Measurements from ENCODE around the gene PCDH12.
"Not testable (repeated sequence)": the region's sequence is repeated elsewhere in the genome, so short reads cannot be mapped to it uniquely, and the experiment has no call there.

PCDH12 gene

DNA sequence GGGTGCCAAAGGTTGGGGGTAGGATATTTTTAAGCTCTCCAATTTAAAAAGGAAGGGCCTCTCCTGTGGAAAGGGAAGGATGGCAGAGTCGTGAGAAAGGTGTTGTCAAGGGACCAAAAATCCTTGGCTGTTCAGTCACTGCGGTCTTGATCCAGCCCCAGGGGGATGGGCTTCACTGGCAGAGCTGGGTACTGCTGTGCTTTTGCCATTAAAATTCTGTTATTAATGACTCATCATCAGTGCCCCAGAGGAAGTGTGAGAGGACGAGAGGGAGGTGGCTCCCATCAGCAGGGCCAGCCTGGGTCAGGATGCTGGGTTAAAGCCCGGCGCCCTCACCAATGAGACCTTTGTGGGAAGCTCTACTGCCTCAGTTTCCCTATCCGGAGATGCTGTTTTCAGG lies 16.7 kb downstream of the PCDH12 start:
- H3K4me3 Mint-ChIP-seq = no peak overlapping the region
- no peaks in the 10 kb centered on the region for H3K9me3 Mint-ChIP-seq
- no peaks in the 10 kb centered on the region for H3K27me3 Mint-ChIP-seq (ENCODE audit: low read depth)
- no peak for DNase-seq (ENCODE audit: low spot score)
- H3K27ac Mint-ChIP-seq = no peak overlapping the region
- peaks cover 15% of the 10 kb centered on the region for H3K36me3 Mint-ChIP-seq (ENCODE audit: low read depth)
- peaks cover 7% of the 10 kb centered on the region for H3K4me1 Mint-ChIP-seq (ENCODE audit: low read depth)

DNA sequence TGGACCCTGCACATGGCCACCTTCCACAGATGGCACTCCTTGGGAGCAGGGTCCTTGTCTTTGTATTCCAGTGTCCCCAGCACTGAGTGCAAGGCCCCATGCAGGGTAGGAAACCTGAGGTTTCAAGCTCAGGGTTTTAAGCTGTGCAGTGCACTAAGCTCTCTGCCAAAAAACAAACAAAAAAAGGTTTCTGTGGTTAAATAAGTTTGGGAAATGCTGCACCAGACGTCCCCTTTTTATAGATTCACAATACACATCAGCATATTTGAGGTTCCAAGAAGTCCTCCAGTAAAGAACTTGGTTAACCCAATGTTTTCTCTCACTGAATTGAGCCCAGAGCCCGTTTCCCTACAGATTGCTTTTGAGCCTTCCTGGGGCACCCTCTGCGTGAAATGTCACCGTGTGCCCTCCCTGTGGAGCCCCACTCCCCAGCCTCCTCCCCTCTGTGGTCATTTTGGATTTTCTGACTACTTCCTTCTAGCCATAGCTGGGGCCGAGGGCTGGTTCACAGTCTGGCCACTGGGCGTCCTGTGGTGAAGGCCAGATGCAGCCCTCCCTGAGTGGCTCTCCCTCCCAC lies 17.2 kb downstream of the PCDH12 start:
- no peak overlapping the region for H3K4me3 Mint-ChIP-seq
- no peak overlapping the region for H3K27ac Mint-ChIP-seq
- H3K4me1 Mint-ChIP-seq (ENCODE audit: low read depth) = peaks cover 7% of the 10 kb centered on the region
- DNase-seq (ENCODE audit: low spot score) = no peak
- no peaks in the 10 kb centered on the region for H3K27me3 Mint-ChIP-seq (ENCODE audit: low read depth)
- no peaks in the 10 kb centered on the region for H3K9me3 Mint-ChIP-seq
- peaks cover 18% of the 10 kb centered on the region for H3K36me3 Mint-ChIP-seq (ENCODE audit: low read depth)

DNA sequence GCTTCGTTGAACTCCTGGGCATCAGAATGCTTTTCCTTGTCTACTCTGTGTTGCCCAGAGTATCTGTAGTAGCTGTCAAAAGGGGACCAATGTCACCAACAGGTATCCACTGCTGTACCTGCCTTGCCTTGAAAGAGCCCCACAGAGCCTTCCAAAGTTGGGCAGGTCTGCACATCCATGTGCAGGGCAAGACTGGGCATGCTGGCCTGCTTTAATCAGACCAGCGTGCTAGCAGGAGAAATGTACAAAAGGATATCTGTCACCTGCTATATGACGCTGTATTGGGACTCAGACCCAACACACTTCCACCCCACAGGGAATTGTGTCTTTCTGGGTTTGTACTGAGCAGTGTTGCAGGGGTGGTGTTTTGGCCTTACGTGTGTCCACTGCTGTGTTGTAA lies 22.5 kb downstream of the PCDH12 start:
- Mint-ChIP-seq H3K27me3 (ENCODE audit: low read depth) (no peaks in the 10 kb centered on the region), H3K9me3 (no peaks in the 10 kb centered on the region), H3K4me1 (ENCODE audit: low read depth) (peaks cover 2% of the 10 kb centered on the region), H3K4me3 (no peak overlapping the region), H3K36me3 (ENCODE audit: low read depth) (peaks cover 52% of the 10 kb centered on the region), H3K27ac (no peak overlapping the region)
- DNase-seq (ENCODE audit: low spot score) = no peak

DNA sequence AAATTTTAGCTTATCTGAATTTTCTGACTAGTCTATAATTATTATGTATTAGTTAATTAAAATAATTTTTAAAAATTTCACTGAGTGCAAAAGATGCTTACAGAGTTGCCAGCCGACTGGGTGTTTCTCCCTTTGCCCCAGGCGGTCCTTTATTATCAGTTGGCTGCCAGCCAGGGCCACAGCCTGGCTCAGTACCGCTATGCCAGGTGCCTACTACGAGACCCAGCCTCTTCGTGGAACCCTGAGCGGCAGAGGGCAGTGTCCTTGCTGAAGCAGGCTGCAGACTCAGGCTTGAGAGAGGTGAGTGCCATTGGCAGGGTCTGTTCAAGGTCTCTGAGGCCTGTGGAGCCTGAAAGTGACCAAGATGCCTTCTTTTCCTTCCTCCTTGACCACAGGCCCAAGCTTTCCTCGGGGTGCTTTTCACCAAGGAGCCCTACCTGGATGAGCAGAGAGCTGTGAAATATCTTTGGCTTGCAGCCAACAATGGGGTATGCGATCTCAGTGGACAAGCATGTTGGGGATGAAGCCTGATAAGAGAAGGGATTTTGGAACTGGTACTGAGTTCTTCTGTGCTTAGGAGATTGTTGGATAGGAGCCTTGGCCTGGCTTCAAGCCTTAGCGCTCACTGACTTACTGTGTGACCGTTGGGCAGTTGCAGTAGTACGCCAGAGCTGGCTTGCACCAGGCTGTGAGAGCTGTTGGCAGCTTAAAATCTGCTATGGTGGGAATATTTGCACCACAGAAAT lies 23.7 kb downstream of the PCDH12 start:
- H3K9me3 Mint-ChIP-seq = no peaks in the 10 kb centered on the region
- no peaks in the 10 kb centered on the region for H3K4me1 Mint-ChIP-seq (ENCODE audit: low read depth)
- H3K4me3 Mint-ChIP-seq = no peak overlapping the region
- peaks cover 55% of the 10 kb centered on the region for H3K36me3 Mint-ChIP-seq (ENCODE audit: low read depth)
- no peak for DNase-seq (ENCODE audit: low spot score)
- no peak overlapping the region for H3K27ac Mint-ChIP-seq
- no peaks in the 10 kb centered on the region for H3K27me3 Mint-ChIP-seq (ENCODE audit: low read depth)

DNA sequence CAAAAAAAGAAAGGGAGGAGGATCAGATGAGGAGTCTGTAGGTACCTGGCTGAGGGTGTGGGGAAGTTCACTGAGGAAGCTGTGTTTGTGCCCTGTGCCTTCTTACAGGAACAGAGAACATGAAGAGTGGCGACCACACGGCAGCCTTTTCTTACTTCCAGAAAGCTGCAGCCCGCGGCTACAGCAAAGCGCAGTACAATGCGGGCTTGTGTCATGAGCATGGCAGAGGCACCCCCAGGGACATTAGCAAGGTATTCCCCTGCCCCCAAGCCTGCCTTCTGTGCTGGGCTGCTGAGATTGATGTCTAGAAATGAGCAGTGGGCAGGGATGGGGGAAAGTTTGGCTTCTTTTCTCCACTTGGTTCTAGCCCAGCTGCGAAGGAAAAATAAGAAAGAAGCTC lies 24.9 kb downstream of the PCDH12 start:
- Mint-ChIP-seq H3K9me3 (no peaks in the 10 kb centered on the region), H3K27me3 (ENCODE audit: low read depth) (no peaks in the 10 kb centered on the region), H3K4me1 (ENCODE audit: low read depth) (peaks cover 2% of the 10 kb centered on the region), H3K27ac (no peak overlapping the region), H3K36me3 (ENCODE audit: low read depth) (peaks cover 58% of the 10 kb centered on the region), H3K4me3 (no peak overlapping the region)
- no peak for DNase-seq (ENCODE audit: low spot score)

DNA sequence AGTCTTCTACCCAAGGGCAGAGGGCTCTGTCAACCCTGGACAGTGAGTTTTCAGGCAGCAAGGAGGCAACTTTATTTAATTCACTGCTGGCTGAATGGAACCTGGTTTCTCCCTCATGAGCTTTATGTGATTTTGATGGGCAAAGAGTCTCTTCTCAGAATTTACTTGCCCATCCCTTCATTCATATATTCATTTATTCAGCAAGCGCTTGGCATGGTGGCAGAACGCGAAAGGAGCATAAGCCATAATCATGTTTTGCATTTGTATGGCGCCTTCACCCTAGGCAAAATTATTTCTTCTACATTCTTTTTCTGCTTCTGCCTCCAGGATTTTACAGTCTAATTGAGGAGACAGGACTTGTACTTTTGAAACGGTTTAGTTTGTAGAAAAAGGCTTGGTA lies 26.3 kb downstream of the PCDH12 start:
- Mint-ChIP-seq H3K27me3 (ENCODE audit: low read depth) (no peaks in the 10 kb centered on the region), H3K4me1 (ENCODE audit: low read depth) (peaks cover 5% of the 10 kb centered on the region), H3K27ac (no peak overlapping the region), H3K9me3 (no peaks in the 10 kb centered on the region), H3K4me3 (no peak overlapping the region), H3K36me3 (ENCODE audit: low read depth) (peaks cover 65% of the 10 kb centered on the region)
- no peak for DNase-seq (ENCODE audit: low spot score)

DNA sequence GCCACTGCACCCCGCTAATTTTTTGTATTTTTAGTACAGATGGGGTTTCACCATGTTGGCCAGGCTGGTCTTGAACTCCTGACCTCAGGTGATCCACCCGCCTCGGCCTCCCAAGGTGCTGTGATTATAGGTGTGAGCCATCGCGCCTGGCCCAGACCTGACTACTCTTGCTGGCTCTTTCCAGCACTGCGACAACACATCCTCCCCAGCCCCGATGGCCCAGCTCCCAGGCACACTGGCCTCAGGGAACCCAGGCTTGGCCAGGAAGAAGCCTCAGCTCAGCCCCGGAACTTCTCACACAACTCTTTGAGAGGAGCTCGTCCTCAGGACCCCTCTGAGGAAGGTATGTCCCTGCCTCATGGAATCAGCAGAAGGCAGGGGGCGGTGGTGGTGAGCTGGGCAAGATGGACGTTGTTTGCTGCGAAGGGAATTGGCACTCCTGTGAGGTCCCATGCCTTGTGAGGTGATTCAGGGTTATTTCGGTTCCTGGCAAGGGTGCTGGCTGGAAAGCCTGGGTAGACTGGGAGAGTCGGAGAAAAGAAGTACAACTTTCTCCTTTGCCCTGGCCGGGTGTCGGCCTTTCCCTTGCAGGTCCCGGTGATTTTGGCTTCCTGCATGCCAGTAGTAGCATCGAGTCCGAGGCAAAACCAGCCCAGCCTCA lies 28.5 kb downstream of the PCDH12 start:
- Mint-ChIP-seq H3K36me3 (ENCODE audit: low read depth) (peaks cover 66% of the 10 kb centered on the region), H3K27me3 (ENCODE audit: low read depth) (no peaks in the 10 kb centered on the region), H3K4me3 (no peak overlapping the region), H3K9me3 (no peaks in the 10 kb centered on the region), H3K4me1 (ENCODE audit: low read depth) (peaks cover 9% of the 10 kb centered on the region), H3K27ac (no peak overlapping the region)
- no peak for DNase-seq (ENCODE audit: low spot score)

DNA sequence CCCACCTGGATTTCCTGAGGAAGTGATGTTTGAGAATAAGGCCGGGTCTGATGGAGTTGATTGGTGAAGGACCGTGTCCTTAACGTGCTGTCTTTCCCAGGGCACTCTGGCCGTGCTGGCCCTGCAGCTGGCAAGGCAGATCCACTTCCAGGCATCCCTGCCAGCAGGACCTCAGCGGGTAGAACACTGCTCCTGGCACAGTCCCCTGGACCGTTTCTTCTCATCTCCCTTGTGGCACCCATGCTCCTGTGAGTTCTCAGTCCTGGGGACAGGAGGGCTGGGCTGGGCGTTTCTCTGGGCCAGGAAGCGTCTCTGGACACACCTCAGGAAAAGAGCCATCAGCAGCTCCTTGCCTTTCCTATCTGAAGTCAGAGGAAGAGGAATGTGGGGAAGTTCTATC lies 30.0 kb downstream of the PCDH12 start:
- Mint-ChIP-seq H3K36me3 (ENCODE audit: low read depth) (peaks cover 60% of the 10 kb centered on the region), H3K27me3 (ENCODE audit: low read depth) (no peaks in the 10 kb centered on the region), H3K4me1 (ENCODE audit: low read depth) (peaks cover 15% of the 10 kb centered on the region), H3K27ac (peak overlapping the region; percentile 34), H3K4me3 (no peak overlapping the region), H3K9me3 (no peaks in the 10 kb centered on the region)
- no peak for DNase-seq (ENCODE audit: low spot score)

DNA sequence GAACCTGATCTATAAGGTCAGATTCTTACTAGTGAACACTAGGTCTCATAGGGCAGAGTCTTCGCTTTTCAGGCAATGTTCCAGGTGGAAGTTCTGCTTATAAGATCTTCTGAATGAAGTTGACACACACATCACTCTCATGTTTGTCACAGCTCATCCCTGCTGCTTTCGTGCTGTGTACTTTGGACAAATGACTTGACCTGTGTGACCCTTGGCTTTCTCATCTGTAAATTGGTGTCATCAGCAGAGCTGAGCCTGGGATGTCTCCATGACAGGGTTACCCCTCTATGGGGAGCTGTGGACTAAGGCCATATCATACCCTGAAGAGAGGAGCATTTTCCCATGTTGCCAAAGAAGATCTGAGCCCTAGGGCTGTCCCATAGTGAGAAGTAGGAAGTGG lies 31.6 kb downstream of the PCDH12 start:
- Mint-ChIP-seq H3K9me3 (no peaks in the 10 kb centered on the region), H3K36me3 (ENCODE audit: low read depth) (peaks cover 49% of the 10 kb centered on the region), H3K27ac (no peak overlapping the region), H3K4me3 (no peak overlapping the region), H3K27me3 (ENCODE audit: low read depth) (no peaks in the 10 kb centered on the region), H3K4me1 (ENCODE audit: low read depth) (peaks cover 15% of the 10 kb centered on the region)
- no peak for DNase-seq (ENCODE audit: low spot score)

DNA sequence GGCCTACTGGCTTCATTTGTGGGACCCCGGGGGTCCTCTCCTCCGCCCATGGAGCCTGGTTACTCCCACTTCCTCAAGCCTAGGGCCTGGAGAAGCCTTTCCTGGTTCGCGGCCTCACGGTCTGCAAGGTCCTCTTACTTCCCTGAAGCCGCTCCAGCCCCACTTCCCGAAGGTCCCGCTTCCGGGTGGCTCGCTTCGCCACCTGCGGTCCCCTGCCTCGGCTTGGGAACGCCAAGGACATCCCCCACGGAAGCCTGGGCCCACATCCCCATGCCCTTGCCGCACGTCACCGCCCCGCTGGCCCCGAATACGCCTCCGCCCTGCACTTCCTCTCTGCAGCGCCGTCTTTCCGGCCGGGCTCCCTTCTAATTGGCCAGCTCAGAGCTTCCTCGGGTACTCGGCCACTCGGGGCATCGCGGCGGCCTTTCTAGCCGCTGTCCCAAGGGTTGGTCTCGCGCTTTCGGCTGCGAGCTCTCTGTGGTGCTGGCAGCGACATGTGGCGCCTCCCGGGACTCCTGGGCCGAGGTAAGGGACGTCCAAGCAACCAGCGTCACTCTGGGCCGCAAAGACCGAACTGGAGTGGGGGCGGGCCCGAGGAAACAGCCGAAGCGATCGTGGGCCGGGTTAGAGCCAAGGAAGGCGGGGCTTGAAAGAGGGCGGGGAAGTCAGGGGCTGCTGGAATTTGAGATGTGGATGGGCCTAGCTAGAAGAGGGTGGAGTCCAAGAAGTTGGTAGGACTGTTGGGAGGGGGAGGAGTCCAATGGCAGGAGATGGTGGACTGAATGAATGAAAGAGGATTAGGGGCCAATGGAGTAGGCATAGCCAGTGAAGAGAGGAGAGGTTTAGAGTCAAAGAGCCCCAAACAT lies 34.3 kb downstream of the PCDH12 start, which contains the start of gene DELE1:
TSS of gene DELE1 (plus strand) at position 424 of the 866 bp plus-strand sequence. CDS start at position 495, 71 bp downstream.
- Mint-ChIP-seq H3K4me3 (peak within 1 kb of the TSS; percentile 95), H3K36me3 (ENCODE audit: low read depth) (peaks cover 29% of the 10 kb centered on the region), H3K9me3 (no peaks in the 10 kb centered on the region), H3K27ac (peak within 1 kb of the TSS; percentile 95), H3K4me1 (ENCODE audit: low read depth) (peaks cover 13% of the 10 kb centered on the region), H3K27me3 (ENCODE audit: low read depth) (no peaks in the 10 kb centered on the region)
- peak; percentile 94 for DNase-seq (ENCODE audit: low spot score)

DNA sequence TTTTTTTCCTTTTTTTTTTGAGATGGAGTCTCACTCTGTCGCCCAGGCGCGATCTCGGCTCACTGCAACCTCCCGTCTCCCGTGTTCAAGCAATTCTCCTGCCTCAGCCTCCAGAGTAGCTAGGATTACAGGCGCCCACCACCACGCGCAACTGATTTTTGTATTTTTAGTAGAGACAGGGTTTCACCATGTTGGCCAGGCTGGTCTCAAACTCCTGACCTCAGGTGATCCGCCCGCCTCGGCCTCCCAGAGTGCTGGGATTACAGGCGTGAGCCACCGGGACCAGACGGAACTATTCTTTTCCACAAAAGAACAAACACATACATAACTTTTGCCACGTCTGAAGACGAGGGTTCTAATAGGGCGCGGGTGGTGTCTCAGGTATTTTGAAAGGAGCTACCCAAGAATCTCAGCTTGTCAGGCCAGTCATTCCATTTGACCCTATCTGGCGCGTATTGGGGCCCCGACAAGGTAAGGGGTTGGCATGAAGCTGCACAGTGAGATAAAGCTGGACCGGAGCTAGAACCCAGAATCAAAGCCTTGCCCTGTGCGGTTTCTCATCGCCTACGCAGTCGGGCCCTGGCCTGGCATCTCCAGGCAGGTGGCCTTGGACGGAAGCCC lies 35.1 kb downstream of the PCDH12 start:
- not testable (repeated sequence) for DNase-seq (ENCODE audit: low spot score); H3K27me3 Mint-ChIP-seq (ENCODE audit: low read depth); H3K9me3 Mint-ChIP-seq
- Mint-ChIP-seq H3K4me3 (peak overlapping the region; percentile 95), H3K36me3 (ENCODE audit: low read depth) (peaks cover 24% of the 10 kb centered on the region), H3K27ac (peak overlapping the region; percentile 95), H3K4me1 (ENCODE audit: low read depth) (peaks cover 13% of the 10 kb centered on the region)

DNA sequence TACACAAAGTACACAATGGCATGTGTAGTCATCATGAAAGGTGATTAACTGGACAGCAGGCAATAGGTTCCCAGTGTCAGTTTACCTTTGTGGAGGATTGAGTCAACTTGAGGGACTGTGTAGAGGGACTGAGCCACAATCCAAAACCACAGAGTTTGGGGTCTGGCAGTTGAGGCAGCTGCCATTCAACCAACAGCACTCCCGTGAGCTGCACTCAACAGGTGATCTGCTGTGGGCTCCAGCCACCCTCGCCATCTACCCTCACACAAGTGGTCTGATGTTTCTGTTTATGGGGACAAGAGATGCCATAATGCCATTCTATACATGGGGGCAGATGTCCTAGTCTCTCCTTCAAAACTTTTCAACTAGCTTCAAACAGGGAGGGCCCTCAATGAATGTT lies 37.2 kb downstream of the PCDH12 start:
- Mint-ChIP-seq H3K4me3 (no peak overlapping the region), H3K4me1 (ENCODE audit: low read depth) (peaks cover 10% of the 10 kb centered on the region), H3K27ac (no peak overlapping the region), H3K36me3 (ENCODE audit: low read depth) (peaks cover 9% of the 10 kb centered on the region), H3K27me3 (ENCODE audit: low read depth) (peaks cover 14% of the 10 kb centered on the region), H3K9me3 (no peaks in the 10 kb centered on the region)
- no peak for DNase-seq (ENCODE audit: low spot score)

DNA sequence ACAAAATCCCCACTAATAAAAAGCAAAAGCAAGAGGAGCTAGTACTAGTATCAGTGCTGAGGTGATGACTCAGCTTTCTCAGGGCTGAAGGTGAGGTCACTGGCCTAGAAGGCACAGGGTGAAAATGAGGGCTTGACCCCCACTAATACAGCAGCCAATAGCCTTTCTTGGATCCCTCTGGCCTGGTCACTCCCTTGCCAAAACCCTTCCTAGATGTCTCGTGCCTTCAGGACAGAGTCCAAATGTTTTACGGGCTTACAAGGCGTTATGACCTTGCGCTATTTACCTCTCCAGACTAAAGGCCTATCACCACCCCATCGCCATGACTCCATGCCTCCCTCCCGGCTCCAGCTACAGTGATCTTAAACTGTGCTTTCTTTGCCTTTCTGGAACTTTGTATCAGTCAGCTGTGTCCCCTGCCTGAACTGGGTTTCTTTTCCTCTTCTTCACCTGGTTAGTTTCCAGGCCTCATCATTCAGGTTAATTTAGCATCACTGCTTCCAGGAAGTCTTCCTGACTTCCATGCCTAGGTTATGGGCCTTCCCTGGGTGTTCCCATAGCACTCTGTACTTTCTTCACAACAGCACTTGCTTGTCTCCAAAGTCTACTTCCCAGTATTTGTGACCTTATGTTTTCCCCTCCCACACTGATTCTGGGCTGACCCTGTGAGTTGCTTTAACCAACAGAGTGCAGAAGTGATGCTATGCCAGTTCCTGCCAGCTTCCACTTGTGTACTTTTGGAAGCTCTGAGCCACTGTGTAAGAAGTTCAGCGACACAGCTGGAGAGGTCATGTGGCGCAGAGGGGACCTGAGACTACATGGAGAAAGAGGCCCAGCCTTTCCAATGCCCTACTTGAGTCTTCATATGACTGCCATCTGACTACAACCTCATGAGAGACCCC lies 38.5 kb downstream of the PCDH12 start:
- Mint-ChIP-seq H3K9me3 (no peaks in the 10 kb centered on the region), H3K4me3 (no peak overlapping the region), H3K36me3 (ENCODE audit: low read depth) (peaks cover 3% of the 10 kb centered on the region), H3K4me1 (ENCODE audit: low read depth) (peaks cover 5% of the 10 kb centered on the region), H3K27ac (no peak overlapping the region), H3K27me3 (ENCODE audit: low read depth) (peaks cover 27% of the 10 kb centered on the region)
- no peak for DNase-seq (ENCODE audit: low spot score)

All from T-helper 2 cell treated with Interferon-gamma antibody and Interleukin-4, amounts not matched to agents 5 μg/mL and 100 μg/mL, for 36 hours (primary cell).